ENCODE measurements around the gene SH3BGRL3. TPM values are rescaled to one million over a fixed set of nuclear protein-coding genes. Genes with fewer than 3 reads are reported as not detected.

SH3BGRL3 gene
- total RNA-seq, 4 donors from 2014 or later, result 134 to 314 (median 215) TPM

DNA sequence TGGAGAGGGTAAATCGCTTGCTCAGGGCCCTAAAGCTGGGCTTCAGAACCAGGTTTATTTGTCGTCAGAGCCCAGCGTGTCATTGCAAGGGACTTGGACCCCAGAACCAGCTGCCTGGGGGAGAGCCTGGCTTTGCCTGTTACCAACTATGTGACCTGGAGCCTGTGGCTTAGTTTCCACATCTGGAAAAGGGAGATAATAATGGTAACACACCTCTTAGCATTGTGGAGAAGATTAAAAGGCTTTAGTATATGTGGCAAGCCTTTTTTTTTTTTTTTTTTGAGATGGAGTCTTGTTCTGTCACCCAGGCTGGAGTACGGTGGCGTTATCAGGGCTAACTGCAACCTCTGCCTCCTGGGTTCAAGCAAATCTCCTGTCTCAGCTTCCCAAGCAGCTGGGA lies 50.4 kb downstream of the SH3BGRL3 start:
- TF ChIP-seq EP300 (IDR thresholded peaks at IDR 0.05; ENCODE audit: low read depth) (no peak), POLR2AphosphoS5 (IDR thresholded peaks at IDR 0.05) (no peak), POLR2A (IDR thresholded peaks at IDR 0.05) (no peak)
- 77 to 84% methylated on average over 2 to 5 of the region's 5 CpGs for WGBS, 2 donors (ENCODE audit: low coverage in 1 of 2)
- no peak for DNase-seq
- H3K4me1 ChIP-seq, result peaks cover 0 to 3% (median 0%) of the 10 kb centered on the region in 4 donors
- H3K4me3 ChIP-seq, result no peak overlapping the region
- intact Hi-C loops (cut with DNase I; ENCODE audit: low total_unique reads) (no loop called here), in situ Hi-C loops (cut with MboI; ENCODE audit: low pct_ligation_motif_present in 1 of 4, low pct_unique_long_range_greater_than_20kb in 1 of 4, low sequenced_read_pairs in 3 of 4) (no loop called here)
- H3K36me3 ChIP-seq, result no peaks in the 10 kb centered on the region
- H3K9me3 ChIP-seq, result no peaks in the 10 kb centered on the region
- no peak overlapping the region for H3K27ac ChIP-seq
- peaks cover 40% of the 10 kb centered on the region for H3K27me3 ChIP-seq

Other genes with a start within 250 kb of the SH3BGRL3 start
- under 1 TPM in 1 of 4 donors, not detected in 3; 0.14 TPM for gene SLC30A2, start 234.0 kb upstream of the SH3BGRL3 start, total RNA-seq
- 1 to 10 TPM in 1 of 4 donors, under 1 TPM in 1, not detected in 2; 0.32 to 1.8 TPM for gene TRIM63, start 212.5 kb upstream of the SH3BGRL3 start, total RNA-seq
- gene PDIK1L, start 168.3 kb upstream of the SH3BGRL3 start, total RNA-seq, result 10 to 100 TPM in 2 of 4 donors, 1 to 10 TPM in 2; 4.0 to 15.6 (median 9.8) TPM
- gene FAM110D, start 121.0 kb upstream of the SH3BGRL3 start, total RNA-seq, result 1 to 10 TPM in 3 of 4 donors, under 1 TPM in 1; 0.82 to 9.4 (median 2.9) TPM
- not detected for gene C1orf232, start 111.1 kb upstream of the SH3BGRL3 start, total RNA-seq
- gene ZNF593, start 110.2 kb upstream of the SH3BGRL3 start, total RNA-seq, result 10 to 100 TPM in 3 of 4 donors, not detected in 1; 18.7 to 27.2 (median 26.9) TPM
- gene ZNF593OS, start 108.3 kb upstream of the SH3BGRL3 start, total RNA-seq, result not detected
- gene CNKSR1, start 102.6 kb upstream of the SH3BGRL3 start, total RNA-seq, result 100 to 1,000 TPM in 1 of 4 donors, 10 to 100 TPM in 3; 53.5 to 187 (median 74.4) TPM
- not detected for gene CATSPER4, start 89.5 kb upstream of the SH3BGRL3 start, total RNA-seq
- gene CEP85, start 45.9 kb upstream of the SH3BGRL3 start, total RNA-seq, result 10 to 100 TPM in 3 of 4 donors, 1 to 10 TPM in 1; 8.6 to 73.8 (median 13.6) TPM
- gene UBXN11, start 26.6 kb downstream of the SH3BGRL3 start, total RNA-seq, result 10 to 100 TPM in 2 of 4 donors, 1 to 10 TPM in 2; 4.9 to 17.9 (median 12.0) TPM
- gene CD52, start 37.9 kb downstream of the SH3BGRL3 start, total RNA-seq, result 10 to 100 TPM in 2 of 4 donors, 1 to 10 TPM in 1, not detected in 1; 5.3 to 56.1 (median 21.1) TPM
- 10 to 100 TPM in 3 of 4 donors, 1 to 10 TPM in 1; 2.8 to 41.9 (median 22.3) TPM for gene CRYBG2, start 74.0 kb downstream of the SH3BGRL3 start, total RNA-seq
- not detected for gene ZNF683, start 92.7 kb downstream of the SH3BGRL3 start, total RNA-seq
- not detected for gene LIN28A, start 130.7 kb downstream of the SH3BGRL3 start, total RNA-seq
- 100 to 1,000 TPM in 3 of 4 donors, 10 to 100 TPM in 1; 83.4 to 204 (median 131) TPM for gene DHDDS, start 152.2 kb downstream of the SH3BGRL3 start, total RNA-seq
- gene HMGN2, start 192.4 kb downstream of the SH3BGRL3 start, total RNA-seq, result 100 to 1,000 TPM in 3 of 4 donors, 10 to 100 TPM in 1; 58.7 to 194 (median 165) TPM
- gene RPS6KA1, start 249.7 kb downstream of the SH3BGRL3 start, total RNA-seq, result 100 to 1,000 TPM; 153 to 202 (median 174) TPM

Measured in transverse colon (tissue), 4 donors.